Activated T-helper 2 cell treated with anti-CD3 and anti-CD28 coated beads, Interferon-gamma antibody, Interleukin-2, Interleukin-4, amounts not matched to agents 10 μg/mL and 5 μg/mL and 100 μg/mL, durations not matched to agents 14 hours and 24 hours and 36 hours (primary cell): ENCODE results near the gene DOK7. TPM values are rescaled to one million over a fixed set of nuclear protein-coding genes. Genes with fewer than 3 reads are reported as not detected.

Experiments
- total RNA-seq: library from RNA; stranded (reverse); gene quantifications from 2 replicates; pipeline ENCODE4 v1.2.3, GENCODE V29; 2022

Gene DOK7
- total RNA-seq, 1 donor from 2014 or later, result not detected

Other genes with a start within 250 kb of the DOK7 start
- 0.64 and 0.68 TPM in 2 replicates for gene MSANTD1, start 214.1 kb upstream of the DOK7 start, total RNA-seq
- gene RGS12, start 170.3 kb upstream of the DOK7 start, total RNA-seq, result 7.0 and 8.3 TPM in 2 replicates
- gene HGFAC, start 21.3 kb upstream of the DOK7 start, total RNA-seq, result not detected in 2 replicates
- gene LRPAP1, start 69.1 kb downstream of the DOK7 start, total RNA-seq, result 80.1 and 84.1 TPM in 2 replicates